Activated CD4-positive, alpha-beta T cell treated with anti-CD3 and anti-CD28 coated beads for 4 hours (primary cell): Measurements from ENCODE around the gene KIAA0319L.

Experiments
- DNase-seq, 2 donors: peaks; one replicate each; pipeline ENCODE4 v3.0.0-alpha.2; 2020

The KIAA0319L gene

DNA sequence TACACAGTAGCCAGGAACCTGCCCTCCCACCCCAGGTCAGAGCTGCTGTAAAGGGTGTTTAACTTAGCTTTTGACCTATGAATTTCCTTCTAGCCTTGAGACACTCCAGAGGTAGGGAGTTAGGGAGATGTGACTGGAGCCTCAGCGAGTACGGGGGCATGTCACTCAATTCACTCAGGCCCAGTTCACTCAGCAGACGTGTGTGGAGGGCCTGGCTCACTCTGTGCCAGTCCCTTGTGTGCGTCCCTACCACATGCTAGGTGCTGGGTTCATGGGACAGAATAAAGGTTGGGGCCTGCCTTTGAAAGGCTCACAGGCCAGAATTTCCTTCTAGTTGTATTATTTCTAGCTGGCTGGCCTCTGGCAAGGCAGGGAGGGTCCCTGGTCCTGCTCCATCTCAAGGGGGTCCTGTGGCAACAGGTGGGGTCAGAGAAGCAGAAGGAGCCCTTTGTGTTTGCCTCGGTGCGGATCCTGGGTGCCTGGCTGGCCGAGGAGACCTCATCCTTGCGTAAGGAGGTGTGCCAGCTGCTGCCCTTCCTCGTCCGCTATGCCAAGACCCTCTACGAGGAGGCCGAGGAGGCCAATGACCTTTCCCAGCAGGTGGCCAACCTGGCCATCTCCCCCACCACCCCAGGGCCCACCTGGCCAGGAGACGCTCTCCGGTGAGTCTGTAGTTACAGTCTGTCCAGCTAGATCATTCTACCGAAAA lies 4.9 kb upstream of the KIAA0319L start:
- DNase-seq: no peak

DNA sequence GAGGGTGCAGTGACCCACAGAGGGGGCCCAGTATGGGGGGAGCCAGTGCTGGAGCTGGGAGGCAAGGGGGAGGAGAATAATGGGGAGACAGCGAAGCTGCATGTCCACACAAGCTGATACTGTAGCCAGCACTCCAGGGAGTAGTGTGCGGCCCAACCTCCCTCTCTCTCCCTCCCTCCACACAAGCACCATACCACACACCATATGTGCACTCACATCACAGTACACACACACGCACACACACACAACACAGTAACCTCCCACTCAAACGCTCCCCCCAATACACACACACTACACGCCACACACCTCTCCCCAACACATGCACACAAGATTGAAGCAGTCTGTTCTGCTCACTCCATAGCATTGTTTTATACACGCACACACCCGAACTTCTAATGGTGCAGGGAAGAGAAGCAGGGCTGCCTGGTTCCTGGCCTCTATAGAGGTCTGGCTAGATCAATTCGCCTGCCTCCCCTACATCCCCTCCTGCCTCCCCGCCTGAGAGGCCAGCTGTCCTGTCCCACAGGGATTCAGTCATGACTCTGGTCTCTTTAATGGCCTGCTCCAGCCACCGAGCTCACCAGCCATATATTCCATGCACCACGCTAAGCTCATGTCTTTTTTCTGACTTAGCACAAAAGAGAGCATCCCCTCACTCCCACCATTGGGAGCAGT lies 4.2 kb upstream of the KIAA0319L start:
- no peak for DNase-seq

DNA sequence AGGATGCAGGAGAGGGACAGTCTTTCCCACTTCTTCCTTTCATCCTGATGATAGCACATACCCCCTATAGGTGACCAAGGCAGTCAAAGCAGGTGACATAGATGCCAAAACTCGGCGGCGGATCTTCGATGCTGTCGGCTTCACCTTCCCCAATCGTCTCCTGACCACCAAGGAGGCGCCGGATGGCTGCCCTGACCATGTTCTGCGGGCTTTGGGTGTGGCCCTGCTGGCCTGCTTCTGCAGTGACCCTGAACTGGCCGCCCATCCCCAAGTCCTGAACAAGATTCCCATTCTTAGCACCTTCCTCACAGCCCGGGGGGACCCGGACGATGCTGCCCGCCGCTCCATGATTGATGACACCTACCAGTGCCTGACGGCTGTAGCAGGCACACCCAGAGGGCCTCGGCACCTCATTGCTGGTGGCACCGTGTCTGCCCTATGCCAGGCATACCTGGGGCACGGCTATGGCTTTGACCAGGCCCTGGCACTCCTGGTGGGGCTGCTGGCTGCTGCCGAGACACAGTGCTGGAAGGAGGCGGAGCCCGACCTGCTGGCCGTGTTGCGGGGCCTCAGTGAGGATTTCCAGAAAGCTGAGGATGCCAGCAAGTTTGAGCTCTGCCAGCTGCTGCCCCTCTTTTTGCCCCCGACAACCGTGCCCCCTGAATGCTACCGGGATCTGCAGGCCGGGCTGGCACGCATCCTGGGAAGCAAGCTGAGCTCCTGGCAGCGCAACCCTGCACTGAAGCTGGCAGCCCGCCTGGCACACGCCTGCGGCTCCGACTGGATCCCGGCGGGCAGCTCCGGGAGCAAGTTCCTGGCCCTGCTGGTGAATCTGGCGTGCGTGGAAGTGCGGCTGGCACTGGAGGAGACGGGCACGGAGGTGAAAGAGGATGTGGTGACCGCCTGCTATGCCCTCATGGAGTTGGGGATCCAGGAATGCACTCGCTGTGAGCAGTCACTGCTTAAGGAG lies 3.3 kb upstream of the KIAA0319L start:
- no peak for DNase-seq

DNA sequence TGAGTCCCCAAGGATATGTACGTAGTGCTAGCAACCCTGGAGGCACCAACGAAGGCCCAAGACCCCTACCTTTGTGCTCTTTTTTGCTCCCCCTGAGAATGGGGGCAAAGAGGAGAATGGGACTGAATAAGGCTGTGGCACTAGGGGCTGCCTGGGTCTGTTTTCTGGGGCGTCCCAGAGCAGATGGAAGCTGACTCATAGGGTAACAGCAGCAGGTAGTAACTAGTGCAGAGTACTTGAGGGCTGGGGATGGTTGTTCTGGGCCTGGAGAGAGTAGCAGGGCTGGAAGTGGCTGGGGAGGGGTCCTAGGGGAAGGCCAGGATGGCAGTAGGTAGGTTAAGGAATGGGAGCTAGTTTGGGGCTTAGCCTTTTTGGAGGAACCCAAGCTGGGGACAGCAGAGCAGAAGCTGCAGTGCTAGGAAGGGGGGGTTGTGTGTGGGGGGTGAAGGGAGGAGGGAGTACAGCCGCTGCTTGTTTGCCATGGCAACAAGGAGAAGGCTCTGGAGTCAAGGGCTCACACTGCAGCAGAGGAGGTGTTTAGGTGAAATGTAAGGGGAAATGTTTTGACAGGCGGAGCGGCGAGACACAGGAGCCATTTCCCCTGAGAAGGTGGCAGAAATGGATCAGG lies 2.2 kb upstream of the KIAA0319L start:
- no peak for DNase-seq

DNA sequence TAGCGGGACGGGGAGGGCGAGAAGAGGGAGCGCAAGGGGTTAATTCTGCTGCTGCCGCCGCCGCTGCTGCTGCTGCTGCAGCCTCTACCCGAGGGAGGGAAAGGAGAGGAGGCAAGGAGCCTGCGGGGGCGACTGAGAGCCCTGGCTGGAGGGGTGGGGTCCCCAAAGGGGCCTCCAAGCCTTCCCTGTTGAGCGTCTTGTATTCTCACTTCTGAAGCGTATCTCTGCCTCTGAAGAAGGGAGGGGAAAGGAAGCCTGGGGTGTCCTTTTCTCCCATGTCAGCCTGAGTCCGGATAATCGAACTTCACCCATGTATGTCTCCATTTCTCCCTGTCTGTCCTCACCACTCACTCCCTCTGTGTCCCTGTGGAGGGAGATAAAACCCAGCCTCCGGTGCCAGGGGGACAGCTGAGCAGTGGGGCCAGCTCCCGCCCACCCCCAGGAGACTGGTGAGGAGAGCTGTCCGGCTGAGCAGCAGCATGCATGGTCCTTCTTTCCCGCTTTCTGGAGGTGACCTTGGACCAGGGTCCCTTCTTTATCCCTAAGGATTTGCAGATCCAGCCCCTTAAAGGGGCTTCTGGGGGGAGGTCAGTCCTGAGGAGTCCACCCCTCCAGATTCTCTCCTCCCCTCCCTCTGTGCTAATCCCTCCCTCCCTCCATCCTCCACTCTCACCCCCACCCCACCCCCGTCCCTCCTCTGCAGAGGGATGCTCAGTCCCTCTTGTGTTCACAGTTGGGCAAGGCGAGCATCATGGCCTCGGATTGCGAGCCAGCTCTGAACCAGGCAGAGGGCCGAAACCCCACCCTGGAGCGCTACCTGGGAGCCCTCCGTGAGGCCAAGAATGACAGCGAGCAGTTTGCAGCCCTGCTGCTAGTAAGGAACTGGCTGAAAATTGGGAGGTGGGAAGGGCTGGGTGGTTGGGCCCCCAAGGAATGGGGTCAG lies 1.4 kb upstream of the KIAA0319L start:
- no peak for DNase-seq

DNA sequence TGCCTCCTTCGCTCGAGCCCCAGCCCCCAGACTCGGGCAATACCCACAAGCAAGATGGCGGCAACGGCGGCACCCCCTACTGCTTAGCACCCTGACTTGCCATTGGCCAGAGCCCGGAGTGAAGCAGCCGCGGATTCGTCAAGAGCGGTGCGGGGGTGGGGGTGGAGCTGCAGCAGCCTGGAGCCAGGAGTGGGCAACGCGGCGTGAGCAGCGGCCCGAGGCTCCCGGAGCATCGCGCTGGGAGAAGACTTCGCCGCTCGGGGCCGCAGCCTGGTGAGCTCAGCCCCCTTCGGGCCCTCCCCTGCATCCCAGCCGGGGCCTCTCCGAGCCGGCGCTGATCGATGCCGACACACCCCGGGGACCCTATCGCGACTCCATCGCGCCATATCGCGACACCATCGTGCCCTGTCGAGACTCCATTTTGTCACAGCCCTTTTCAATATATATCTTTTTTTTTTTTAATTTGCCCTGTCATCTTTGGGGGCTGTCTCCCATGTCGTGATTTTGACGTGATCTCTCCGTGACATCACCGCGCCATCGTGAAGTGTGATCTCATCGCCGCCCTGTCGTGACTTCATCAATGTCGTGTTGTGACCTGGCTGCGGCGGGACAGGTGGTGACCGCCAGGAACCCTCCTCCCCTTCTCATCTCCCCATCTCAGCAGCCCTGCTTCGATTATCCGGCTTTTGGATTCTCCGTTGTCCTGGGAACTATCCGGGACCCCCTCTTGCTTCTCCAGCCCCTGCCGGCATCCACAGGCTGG lies 589 bp upstream of the KIAA0319L start, which contains the start of gene NCDN:
TSS of gene NCDN (plus strand) at position 189 of the 763 bp plus-strand sequence. CDS start at position 581, 392 bp downstream.
- DNase-seq: peak; percentile 95 to 96

DNA sequence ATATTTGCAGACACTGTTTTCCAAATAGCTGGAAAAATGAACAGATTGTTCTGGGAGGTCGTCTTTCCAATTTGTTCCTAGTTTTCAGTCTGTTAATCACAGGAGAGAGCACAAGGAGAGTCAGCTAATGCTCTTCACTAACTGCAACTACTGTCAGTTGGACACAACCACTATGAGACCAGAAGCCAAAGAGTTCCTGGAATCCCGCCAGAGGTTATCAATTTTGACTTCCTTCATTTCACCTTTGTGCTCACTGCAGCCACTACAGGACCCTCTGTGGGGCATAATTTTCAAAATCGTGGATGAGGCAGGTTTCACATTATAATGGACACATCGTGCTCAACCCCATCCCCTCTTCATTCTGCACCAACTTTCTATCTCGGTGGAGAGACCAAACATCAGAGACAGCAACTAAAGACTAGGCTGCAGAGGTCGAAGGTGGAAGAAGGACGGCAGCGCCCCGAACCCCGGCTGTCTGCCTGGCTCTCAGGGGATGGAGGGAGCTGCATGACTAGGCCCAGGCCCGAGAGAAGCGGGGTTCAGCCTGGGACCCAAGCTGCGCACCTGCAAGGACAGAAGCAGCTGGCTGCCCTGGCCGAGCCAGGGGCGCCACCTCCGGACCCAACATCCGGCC lies 602 bp downstream of the KIAA0319L start:
- no peak for DNase-seq

DNA sequence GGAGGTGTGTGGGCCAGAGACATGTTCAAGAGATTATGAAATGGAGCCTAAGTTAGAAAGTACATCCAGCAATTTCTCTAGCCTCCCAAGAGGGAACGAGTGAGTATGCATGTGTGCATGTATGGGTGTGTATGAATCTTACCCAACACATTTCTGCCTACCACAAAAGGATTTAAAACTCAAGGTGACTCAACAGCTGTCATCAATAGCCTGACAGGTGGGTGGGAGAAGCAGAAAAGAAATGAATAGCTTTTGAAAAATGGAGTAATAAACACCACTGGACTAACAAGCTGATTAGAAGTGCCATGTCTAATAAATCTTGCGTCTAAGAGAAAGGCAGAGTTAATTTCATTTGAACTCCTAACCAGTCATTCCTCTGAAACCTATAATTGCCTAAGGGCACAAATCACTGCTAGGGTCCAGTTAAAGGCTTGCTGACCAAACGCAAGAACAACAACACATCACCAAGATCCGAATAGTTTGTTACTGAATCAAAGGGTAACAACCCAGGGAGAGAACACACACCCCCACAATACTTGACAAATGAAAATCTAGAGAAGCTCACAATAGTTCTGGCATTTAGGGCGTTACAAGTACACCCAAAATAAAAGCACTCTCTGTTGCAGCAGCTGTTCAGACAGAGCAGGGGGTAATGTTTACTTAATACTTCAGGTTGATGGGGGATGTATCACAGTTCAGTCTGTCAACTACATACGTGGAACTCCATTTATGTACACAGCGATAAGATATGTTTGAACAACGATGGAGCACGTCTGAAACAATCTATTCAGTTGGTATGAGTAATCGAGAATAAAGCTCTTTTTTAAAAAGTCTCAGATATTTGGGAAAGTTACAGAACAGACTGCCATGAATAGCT lies 1.4 kb downstream of the KIAA0319L start:
- no peak for DNase-seq

DNA sequence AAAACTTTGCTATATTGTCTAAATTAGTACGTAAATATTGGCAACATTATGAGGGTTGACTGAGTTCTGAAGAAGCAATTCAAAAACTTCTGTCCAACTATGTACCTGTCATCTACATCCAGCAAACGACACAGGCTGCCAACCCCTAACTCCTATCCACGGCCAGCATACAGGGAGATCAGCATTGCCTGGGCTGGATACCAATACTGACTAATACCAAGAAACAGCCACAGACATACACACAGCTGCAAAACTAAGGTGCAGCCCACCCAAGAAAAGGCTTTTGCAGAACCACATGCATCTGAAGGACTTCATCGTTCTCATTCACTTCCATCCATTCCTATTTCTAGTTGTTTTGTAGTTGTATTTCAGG lies 2.0 kb downstream of the KIAA0319L start:
- no peak for DNase-seq

DNA sequence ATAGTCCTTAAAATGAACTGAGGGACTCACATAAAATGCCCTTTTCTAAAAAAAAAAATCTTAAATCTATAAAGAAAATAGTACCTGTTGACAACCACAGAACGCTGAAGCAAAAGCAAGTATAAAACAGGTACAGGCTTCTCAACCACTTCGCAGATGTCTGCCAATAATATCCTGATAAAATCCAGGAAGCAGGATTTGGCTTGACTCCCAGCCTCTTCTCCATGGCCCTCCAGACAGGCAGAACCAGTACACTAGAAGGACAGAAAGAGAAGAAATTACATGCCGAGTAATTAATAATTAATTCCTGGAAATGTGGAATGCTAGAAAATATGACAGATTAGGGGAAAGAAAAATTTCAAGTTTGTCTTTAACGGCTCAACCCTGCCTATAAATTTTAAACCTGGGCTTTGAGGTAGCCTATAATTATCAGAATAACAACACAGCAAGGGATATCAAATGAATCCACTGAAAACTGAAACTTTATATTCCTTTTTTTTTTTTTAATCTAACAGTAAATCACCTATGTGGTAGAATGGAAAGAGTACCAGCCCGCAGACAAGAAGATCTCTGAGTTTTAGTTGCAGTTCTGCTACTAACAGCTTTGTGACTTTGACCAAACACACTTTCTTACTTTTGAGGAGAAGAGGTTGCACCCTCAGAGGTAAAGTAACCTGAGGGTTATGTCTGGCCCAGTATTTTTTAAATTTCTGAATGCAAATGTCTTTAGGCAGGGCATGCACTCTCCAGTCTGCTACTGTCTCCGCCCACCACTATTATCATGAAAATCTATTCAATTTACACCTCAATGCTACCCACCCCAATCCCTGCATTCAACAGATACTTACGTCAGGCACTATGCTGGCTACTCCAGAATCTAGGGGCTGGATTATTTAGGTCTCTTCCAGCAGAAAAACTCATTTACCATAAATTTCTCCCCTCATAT lies 2.7 kb downstream of the KIAA0319L start:
- no peak for DNase-seq

DNA sequence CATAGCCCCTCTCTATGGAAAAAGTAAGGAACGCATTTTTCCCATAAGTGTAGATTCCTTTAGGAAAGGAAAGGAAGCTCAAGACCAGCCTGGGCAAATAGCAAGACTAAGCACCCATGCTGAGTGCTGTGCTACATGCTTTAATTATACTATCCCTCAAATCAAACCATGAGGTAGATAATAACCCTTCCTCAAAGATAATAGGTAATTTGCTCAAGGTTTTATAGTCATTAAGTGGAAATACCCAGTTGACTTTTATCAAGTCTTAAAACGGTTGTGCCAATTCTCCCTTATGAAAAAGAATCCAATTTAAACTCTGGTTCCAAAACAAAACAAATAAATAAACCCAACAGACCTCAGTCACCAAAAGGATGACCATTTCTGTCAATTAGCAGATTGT lies 3.4 kb downstream of the KIAA0319L start:
- DNase-seq: no peak

DNA sequence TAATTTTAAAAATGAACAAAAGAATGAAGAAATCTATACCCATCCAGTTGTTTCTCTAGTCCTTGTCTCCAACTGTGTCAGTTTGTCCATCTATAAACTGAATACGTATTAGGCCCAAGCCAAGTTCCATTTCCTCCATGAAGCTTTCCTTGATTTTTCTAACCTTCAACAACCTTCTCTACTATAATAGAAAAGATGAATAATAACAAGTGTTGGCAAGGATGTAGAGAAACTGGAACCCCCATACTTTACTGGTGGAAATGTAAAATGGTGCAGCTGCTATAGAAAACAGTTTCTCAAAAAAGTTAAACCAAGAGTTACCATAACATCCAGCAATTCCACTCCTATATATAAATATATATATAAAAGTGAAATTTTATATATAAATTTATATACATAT lies 10.6 kb downstream of the KIAA0319L start:
- no peak for DNase-seq

DNA sequence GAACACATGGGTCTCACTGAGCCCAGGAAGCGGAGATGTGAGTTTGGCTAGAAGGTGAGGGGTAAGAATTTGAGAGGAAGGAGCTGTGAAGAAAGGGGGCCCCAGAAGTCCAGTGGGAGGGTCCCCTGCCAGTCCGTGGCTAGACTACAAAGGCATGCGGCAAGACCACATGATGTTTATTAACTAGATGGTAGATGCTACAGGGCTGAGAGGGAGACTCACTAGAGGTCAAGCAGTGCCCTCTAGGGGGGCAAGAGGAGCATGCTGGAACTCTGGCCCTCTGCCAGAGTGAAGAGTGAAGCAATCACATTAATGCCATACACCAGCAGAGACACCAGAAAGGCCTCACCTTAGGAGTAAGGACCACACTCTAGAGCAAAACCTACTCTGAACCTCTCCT lies 12.2 kb downstream of the KIAA0319L start:
- DNase-seq: peak; percentile 58 to 59

DNA sequence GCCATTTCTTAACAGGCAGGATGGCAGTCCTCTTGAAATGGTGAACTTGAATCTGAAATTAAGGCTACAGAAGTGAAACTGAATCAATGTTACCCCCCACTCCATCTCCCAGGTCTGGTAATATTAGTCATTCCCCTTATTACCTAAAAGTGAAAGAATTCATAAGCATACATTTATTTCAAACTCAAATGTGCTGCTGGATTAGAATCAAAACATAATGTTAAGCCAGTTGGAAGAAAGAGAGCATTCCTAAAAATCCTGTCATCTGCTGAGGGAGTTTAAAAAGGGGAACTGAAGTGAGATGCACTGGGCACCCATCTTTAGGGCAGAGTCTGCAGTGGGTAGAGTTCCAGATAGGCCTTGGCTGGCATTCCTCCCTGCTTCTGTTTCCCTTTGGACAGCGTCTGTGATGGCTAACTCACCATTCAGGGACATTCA lies 17.4 kb downstream of the KIAA0319L start:
- DNase-seq: no peak

DNA sequence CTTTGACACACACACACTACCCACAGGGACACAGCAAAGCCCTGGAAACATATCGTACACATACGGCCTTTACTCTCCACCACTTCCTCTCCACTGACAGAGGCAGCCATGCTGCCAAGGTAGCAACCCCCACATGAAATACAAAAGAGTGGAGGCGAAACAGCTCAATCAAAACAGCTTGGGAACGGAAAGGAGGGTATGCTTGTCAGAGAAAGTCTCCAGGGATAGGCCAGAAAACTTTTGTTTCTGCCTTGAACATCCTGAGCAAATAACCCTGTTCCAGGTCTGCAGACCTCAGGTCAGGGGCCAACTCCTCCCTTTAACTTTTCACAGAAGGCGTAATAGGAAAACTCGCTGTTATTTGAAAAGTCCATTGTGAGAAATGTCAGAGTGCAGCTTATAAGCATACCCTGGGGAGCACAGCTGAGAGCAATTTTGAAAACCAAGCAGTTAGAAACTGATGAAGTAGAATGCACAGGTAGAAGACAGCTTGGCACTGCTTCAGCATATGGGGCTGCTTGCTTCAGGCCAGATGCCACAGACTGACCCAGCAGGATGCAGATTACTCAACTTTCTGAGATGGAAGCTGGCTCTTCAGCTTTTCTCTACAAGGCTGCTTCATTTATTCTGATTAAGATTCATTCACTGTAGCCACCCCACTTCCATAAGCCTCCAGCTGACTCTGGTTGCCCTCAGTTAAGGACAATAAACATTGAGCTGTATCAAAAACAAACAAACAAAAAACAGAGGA lies 18.0 kb downstream of the KIAA0319L start:
- peak in 1 of 2 donors; percentile 23 for DNase-seq

DNA sequence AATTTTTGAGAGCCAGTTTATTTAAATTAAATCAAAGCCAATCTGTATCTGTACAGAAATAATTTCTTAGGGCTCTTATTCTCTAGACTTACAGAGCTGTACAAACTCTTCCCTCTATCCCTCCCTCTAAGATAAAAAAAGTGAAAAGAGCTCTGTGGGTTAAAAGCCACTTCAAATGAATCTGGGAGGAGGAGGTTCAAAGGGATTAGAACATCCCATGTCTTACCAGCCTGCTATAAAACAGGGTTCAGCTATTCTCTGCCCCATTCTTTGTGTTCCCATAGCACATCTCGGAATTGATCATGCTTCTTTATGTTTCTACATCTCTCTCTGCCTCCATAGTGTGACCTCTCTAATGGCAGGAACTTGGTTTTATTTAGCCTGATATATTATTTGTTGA lies 19.4 kb downstream of the KIAA0319L start:
- DNase-seq: no peak

DNA sequence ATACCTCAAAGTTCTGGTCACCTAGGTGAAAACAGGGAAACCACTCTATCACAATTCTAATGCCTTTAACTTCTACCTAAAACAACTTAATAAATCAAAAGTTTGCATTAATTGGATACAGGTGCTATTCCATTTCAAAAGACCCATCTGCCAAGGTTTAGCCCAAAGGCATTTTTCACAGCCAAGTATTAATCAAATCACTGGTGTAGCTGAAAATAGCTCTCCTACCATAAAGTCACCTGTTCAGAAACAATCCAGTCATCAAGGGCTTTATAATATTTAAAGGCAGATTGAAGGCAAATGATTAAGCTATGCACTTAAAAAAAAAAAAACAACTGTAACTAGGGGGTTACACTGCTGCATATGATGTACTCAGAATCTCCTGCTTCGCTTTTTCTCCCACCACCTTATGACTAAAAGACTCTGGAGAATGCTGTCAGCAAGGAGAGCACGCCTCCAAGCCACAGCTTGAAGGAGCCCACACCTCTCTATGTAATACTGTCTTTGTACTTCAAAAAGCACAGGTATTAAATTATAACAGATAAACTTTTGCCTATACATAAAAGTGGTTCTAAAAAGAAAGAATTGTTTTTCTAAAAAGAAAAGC lies 20.5 kb downstream of the KIAA0319L start:
- peak in 1 of 2 donors; percentile 18 for DNase-seq
